CD4-positive, alpha-beta T cell treated with Interleukin-1 beta for 1 hour (primary cell): ENCODE measurements around the gene CCDC198.

ENCODE experiments used
- DNase-seq, 2 donors: peaks; one replicate each; pipeline ENCODE4 v3.0.0-alpha.2; 2020 to 2022

CCDC198 gene, protein sequence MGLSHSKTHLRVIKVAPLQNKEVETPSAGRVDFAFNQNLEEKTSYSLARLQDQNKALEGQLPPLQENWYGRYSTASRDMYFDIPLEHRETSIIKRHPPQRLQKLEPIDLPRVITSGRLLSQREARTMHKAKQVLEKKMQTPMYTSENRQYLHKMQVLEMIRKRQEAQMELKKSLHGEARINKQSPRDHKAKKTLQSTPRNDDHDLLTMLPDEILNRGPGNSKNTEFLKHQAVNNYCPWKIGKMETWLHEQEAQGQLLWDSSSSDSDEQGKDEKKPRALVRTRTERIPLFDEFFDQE

DNA sequence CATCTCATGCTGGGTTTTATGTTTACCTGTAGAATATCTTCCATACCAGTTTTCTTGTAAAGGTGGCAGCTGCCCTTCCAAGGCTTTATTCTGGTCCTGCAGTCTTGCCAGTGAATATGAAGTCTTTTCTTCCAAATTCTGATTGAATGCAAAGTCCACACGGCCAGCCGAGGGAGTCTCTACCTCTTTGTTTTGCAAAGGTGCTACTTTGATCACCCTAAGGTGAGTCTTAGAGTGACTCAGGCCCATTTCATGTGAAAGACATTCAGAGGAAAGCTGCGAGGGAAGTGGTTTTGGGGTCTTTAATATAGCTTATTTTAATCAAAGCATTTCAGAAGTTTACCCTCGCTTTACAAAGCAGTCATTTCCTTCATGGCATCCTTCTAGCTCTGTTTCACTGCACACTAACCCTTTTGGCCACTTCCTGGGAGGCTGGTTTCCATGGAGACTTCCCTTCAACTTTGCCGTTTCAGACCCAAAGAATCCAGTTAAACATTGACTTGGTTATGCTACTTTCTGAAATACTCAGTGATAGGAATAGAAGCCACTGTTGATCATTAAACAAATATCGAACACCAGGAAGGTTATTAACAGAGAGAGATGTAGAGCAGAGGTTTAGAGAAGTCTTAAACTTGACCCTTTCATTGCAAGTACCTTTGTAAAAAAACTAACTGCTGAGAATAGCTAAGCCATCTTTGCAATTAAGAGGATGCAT is at the start of gene CCDC198:
CCDC198 (minus strand) TSS at position 391 of the 715 bp plus-strand sequence; CDS start at position 249, 142 bp downstream.
- DNase-seq, result no peak

DNA sequence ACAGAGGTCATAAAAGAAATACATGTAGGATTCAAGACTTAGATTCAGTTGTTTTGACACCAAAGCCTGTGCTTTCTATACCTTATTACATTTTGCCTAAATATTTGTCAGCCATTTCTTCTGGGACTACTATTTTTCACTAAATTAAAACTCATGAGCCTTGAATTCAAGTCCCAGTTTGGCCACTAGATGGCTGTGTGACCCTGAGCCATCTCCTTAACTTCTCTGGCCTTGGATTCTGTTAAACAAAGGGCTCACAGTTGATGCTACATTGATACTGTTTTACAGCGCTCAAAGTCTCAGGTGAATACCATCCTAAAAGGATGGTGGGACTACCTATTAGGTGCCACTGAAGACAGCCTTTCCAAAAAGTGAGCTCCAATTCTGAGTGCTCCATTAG is 39.6 kb upstream of the CCDC198 start:
- DNase-seq, result no peak

DNA sequence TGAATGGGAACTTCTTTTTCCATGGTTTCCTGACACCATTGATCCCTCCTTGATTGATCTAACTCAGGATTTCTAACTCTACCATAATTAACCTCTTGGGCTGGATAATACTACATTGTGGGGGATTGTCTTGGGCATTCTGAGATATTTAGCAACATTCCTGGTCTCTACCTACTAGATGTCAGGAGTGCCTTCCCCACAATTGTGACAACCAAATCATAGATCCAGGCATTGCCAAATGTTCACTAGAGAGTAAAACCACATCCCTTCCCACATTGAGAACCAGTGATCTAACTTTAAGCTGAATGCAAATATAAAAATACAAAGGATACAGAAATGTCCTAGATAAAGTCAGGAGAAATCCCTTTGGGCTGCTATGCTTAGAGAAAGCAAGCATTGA is 36.9 kb upstream of the CCDC198 start:
- DNase-seq, result no peak

DNA sequence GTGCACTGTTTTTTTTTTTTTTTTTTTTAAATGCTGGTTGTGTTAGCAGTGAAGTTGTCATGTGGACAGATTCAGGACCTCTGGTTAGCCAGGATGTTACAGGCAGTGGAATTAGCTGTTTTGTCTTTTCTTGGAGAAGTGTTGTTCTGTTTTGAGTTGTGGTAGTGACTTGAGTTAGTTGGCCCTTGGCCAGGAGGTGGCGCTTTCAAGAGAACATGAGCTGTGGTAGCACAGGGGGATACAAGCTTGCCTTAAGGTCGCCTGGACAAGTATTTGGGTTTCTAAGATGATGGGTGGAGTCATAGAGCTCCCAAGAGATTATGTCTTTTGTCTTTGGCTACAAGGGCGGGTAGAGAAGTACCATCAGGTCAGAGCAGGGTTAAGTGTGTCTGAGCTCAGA is 33.3 kb upstream of the CCDC198 start:
- no peak for DNase-seq

DNA sequence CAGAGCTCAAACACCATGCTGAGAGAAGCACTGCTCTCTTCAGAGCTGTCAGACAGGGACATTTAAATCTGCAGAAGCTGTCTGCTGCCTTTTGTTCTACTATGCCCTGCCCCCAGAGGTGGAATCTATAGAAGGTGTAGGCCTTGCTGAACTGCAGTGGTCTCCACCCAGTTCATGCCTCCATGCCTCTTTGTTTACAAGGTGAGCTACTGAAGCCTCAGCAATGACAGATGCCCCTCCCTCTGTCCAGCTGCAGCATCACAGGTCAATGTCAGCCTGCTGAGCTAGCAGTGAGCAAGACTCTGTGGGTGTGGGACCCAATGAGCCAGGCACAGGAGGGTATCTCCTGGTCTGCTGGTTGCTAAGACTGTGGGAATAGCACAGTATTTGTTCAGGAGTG is 25.4 kb upstream of the CCDC198 start:
- DNase-seq, result no peak

DNA sequence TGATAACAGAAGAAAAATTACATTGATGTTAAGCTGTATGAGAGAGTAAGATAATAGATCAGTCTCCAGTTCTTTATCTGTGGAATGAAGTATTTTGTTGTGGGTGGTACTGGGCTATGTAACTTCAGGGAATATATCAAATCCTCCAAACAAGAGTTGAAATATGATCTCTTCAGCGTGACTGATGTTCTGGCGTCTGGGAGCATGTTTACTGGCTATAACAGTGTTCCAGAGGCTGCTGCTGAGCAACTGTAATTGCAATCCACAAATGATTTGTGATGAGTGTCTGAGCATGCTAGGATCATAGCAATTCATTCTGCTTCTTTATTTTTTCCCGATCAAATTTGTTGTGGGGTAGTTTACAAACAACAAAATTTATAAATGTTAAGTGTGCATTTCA is 18.6 kb upstream of the CCDC198 start:
- DNase-seq, result no peak

DNA sequence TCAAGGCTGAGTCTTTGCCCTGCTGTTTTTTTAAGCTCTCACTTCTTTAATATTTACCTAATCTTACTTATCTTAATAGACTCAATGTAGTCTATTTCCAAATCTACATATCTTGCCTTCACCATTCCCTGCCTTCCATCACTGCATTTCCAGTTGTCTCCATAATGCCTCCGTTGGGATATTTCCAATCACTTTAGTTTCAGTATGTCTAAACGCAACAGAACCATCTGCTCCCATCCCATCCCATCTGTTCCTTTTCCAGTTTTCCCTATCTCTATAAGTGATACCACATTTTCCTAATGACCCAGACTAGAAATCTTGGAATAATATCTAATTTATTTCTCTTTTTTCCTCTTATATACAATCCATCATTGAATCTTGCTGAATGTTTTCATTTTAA is 15.1 kb upstream of the CCDC198 start:
- DNase-seq, result no peak

DNA sequence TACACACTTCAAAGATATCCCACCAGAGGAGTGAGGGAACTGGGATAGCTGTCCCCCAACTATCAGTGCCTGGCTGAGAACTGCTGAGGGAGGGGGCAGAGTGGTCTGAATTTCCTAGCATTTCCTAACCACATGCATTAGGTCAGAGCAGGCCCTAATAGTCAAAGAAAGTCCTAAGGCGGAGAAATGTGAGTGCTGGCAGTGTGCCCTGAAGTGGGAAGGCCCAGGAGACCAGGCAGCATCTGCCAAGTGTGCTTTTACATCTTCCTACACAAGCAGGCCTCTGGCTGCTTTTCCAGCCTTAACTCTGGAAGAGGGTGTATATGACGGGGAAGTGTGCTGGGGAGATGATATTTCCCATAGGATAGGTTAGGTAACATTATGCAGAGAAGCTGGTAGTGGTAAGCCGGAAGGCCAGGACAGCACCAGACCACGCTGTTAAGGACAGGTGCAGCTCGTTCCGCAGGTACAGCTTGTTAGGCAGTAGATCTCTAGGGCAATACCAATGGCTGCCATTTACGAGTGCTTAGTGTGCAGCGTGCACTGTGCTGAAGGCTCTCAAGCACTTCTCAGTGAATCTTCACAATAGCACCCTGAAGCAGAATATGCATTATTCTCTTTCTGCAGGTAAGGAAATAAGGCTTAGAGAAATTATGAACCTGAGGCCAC is 9.1 kb upstream of the CCDC198 start:
- no peak for DNase-seq

DNA sequence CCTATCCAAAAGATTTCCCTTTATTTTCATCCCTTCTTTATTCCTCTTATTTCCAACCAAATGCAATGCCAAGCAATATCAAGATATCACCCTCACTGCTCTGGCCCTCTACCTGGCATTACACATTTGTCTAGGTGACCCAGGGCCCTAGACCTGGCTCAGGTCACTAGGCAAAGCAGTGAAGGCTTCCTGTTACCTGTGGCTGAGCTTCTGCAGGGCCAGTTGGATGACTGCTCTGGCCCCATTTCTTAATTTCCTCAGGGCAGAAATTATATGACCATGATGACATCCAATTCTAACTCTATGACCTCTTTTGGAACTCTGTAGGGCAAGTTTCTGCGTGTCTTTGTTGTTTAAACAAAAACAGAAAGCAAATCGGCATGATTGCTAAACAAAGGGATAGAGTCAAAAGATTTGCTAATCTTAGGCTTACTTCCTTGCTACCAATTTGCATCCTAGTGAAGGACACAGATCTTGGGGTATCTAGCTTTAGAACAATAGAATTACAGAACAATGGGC is 7.4 kb upstream of the CCDC198 start:
- no peak for DNase-seq

DNA sequence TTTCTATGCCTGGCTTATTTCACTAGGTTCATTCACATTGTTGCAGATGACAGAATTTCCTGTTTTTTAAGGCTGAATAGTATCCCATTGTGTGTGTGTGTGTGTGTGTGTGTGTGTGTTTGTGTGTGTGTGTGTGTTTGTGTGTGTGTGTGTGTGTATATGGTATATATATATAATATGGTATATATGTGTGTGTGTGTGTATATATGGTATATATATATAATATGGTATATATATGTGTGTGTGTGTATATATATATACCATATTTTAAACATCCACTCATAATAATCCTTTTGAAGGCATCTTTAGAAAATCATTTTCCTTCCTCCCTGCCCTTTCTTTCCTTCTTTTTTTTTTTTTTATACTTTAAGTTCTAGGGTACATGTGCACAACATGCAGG is 5.0 kb upstream of the CCDC198 start:
- DNase-seq, result no peak

DNA sequence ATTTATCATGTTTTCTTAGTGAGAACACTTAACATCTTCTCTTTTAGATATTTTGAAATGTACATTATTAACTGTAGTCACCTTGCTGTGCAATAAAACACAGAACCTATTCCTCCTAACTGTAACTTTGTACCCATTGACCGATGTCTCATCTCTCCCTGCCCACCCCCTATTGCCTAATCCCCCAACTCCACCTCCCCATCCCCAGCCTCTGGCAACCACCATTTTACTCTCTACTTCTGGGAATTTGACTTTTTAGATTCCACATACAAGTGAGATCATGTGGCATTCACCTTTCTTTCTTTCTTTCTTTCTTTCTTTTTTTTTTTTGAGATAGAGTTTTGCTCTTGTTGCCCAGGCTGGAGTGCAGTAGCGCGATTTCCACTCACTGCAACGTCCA is 4.4 kb upstream of the CCDC198 start:
- no peak for DNase-seq

DNA sequence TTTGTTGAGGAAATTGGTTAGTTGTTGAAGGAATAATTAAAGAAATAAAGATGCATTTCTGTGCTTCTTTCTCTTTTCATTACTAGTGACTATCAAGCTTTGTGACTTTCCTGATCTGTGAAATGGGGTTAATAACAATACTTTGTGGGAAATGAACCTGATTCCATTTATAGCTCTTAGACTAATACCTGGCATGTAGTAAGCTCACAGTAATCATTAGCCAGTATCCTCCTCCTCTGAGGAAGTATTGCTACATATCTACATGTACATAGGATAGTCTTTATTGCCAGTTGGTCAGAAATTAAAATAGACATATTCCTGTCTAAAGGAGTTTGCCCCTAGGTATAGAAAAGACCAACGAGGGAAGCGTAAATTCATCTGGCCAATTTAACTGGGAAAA is 1.8 kb upstream of the CCDC198 start:
- DNase-seq, result no peak

DNA sequence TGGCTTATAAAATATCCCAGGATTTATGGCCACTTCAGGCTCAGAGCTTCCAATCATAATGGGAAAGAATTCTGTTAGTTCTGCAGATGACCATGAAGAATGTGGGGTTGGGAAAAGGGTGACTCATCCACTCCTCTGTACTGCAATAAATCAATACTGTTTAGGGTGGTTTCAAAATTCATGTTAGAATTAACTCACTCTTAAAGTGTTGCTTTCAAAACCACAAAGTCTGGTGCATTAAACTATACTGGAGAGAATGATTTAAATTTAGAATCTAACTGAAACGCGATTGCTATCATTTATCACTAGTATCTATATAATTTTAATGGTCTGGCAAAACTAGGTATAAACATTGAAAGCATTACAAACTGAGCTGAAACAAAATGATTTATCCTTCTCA is 798 bp downstream of the CCDC198 start:
- no peak for DNase-seq

DNA sequence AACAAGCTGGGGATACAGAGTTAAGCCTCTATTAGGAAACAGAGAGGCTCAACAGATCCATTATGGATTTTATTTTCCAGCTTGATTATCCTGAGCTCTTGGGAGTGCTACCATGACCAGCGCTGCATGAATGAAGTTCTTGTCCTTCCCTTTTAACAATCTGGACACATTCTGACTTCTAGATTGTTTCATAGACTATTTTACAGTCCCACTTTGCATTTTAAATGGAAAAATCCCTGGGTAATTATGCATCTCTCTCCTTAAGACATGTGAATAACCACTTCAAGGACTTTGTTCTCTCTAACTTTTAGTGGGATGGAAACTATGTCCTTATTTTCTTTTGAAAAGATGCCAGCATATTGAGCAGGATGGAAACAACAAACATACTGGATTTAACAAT is 2.0 kb downstream of the CCDC198 start:
- no peak for DNase-seq

DNA sequence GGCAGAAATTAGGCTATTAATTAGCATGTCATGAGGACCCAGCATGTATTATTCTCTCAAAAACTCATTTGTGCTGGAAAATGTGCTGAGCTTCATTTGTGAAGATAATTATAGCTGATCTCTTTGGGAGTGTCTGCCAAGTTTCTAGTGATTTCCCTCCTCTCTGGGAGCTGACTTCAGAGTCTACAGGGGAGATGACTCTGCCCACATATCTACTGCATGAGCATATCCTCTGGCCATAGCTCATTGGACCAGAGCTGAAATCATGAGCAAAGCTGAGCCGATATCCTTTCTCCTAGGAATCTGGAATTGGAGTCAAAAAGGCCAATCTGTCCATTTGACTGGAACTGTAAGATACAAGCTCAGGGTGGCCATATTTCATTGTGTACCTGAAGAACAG is 5.9 kb downstream of the CCDC198 start:
- no peak for DNase-seq

DNA sequence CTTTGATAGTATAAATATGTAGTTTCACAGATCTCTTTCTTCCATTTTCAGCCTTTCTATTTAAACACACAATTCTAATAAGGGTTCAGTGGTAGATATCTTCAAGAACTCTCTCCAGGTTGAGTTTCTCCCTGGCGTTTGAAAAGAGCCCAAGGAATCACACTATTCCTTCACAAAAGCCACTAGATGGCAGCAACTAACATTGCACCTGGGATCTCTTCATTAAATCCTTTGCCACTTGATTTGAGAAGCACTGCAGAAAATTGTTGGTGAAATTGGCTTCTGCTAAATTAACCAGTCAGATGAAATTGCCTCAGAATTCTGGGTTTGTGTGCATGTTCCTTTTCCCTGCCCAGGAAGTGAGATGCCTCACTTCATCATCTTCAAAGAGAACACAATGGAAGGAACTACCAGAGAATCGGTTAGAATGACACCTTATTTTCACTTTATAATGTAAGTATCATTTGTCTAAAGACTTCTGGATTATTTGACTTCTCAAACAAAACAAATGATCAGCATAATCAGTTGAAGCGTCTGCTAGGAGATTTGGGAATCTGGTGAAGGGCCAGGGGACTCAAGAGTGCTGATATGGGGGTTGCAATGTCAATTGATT is 6.8 kb downstream of the CCDC198 start:
- no peak for DNase-seq

DNA sequence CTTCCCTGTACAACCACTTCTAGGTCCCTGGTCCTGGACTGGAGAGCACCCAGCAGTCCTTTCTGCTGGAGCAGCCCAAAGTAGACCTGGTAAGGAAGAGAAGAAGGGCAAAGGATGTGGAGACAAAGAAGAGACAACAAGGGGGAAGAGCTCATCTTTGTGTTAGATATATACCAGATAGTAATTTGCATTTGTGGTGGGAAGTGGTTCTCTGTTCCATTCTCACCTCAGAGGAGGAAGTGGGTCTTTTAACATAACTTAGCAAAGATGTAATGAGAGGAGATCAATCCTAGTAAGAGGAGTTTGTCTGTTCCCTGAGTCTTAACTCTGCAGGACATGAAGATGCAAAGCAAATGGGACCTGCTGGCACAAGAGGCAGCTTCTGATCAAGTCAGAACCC is 8.0 kb downstream of the CCDC198 start:
- DNase-seq, result no peak

DNA sequence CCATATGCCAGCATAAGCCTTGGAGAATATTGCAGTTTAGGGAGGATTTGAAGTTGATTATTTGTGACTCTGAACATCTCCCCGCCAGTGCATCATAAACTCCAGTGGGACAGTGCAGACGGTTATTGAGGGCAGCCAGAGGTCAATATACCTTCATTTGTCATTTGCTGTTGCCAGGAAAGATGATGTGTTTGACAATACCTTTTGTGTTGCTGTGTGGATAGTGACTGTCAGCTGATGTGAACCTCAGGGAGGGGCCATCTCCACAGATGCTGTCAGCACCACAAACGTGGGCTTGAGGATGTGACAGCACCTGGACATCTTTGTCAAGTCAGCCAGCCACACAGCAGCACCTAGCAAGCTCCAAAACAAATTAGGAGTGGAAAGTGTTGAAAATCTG is 11.5 kb downstream of the CCDC198 start:
- no peak for DNase-seq

DNA sequence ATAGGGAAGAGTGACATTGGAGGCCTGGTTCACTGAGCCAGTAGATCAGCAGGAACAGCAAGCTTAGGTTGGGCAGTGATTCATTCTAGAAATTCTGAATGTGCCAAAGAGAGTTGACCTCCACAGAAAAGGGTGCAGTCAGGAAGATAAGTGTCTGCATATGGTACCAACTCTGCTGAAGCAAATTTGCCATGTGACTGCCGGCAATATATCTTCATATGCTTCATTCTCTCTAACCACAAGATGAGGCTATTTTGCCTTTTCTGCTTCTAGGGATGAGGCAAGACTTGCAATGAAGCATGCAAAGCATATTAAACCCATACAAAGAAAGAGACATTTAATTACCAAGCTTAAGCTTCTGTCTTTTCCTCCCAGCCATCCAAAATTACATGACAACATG is 13.6 kb downstream of the CCDC198 start:
- no peak for DNase-seq

DNA sequence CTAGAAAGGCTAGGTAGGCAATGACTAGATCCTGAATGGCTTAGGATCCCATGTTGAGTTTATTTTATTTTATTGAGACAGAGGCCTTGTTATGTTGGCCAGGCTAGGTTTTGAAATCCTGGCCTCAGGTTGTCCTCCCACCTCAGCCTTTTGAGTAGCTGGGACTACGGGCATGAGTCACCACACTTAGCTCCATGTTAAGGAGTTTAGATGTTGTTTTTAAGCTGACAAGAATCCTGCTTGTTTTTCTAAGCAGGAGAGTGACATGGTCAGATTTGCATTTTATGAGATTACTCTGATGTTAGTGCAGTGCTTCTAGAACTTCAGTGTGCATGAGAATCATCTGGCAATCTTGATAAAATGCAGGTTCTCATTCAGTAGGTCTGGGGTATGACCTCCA is 14.5 kb downstream of the CCDC198 start:
- no peak for DNase-seq

DNA sequence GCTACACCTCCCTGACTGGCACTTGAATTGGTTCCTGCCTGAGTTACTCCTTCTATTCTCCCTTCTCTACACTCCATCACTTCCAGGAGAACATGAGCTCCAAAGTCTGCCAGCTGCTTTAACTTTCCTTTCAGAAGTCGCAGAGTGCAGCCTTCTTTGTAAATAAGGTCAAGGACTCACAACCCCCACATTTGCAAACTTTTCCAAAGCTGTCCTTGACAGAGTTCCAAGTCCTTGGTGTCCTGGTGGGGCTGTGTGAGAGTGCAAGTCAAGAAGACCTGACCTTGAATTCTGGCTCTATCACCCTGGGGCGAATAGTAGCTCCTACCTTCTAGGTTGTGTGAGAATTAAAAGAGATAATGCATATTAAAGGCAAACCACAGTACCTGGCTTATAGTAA is 15.6 kb downstream of the CCDC198 start:
- no peak for DNase-seq

DNA sequence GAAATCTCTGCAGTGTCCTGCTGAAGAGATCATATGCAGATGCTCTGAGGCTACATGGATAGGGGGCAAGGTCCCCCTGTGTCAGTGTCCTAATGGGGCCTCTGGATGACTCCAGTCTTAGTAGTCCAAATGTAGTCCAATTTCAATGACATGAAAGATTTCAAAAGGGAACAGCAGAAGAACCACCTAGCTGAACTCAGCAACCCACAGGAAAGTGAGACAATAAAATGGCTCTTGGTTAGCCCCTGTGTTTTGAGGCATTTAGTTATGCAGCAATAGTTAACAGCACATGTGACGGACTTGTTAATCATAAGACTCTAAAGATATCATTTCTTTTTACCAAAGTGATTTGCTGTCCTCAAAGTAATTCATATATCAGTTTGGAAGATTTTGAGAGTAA is 22.7 kb downstream of the CCDC198 start:
- no peak for DNase-seq

DNA sequence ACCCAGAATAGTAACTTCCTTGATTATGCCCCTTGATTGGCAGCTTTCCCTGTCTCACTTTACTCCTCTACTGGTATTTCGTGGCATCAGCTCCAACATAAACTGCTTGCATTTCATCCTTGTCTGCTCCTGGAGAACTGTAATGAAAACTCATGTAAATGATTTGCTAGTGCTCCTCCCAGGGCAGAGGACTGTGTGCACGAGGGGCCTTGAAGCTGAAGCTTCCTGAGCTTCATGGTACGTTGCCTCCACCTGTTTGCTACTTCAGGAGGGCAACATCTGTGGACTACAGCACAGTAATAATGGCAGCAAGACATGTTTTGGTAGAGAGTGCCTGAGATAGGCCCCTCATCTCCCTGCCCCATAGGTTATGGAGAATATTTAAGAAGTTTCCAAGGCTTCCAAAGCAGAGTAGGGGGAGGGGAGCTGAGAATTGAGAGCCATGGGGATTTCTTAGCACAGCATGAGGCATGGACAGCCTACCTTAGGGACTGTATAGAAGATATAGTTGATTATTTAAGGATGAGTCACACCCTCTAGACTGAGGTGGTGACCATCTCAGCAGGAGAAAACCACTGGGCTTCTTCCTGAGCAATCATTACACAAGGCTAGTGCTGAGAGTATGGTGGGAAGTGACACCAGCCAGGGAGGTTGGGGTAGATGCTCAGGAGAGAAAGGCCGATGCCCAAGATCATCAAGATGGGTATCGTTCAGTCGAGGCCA is 29.5 kb downstream of the CCDC198 start:
- DNase-seq, result no peak
